Measurements from ENCODE around the gene DNAH3.
"Not testable (repeated sequence)": the region's sequence is repeated elsewhere in the genome, so short reads cannot be mapped to it uniquely, and the experiment has no call there.

Gene DNAH3

GRCh38 chr16:21023509-21024202, 127.0 kb downstream of the DNAH3 start:
- DNase-seq (ENCODE audit: low spot score) (no peak), FAIRE-seq (no peak)

- no peak for FAIRE-seq
- DNase-seq (ENCODE audit: low spot score) = no peak
Measured at GRCh38 chr16:21021316-21021715, 129.3 kb downstream of the DNAH3 start.

GRCh38 chr16:21009815-21010214, 140.8 kb downstream of the DNAH3 start:
- FAIRE-seq = no peak
- DNase-seq (ENCODE audit: low spot score) = no peak

- FAIRE-seq = no peak
- DNase-seq (ENCODE audit: low spot score) = no peak
Measured at GRCh38 chr16:21005008-21005407, 145.6 kb downstream of the DNAH3 start.

- no peak for DNase-seq (ENCODE audit: low spot score)
- FAIRE-seq = no peak
Measured at GRCh38 chr16:21001262-21001661, 149.4 kb downstream of the DNAH3 start.

- no peak for DNase-seq (ENCODE audit: low spot score)
- no peak for FAIRE-seq
Measured at GRCh38 chr16:20997147-20997546, 153.5 kb downstream of the DNAH3 start.

GRCh38 chr16:20995711-20996110, 154.9 kb downstream of the DNAH3 start:
- FAIRE-seq (no peak), DNase-seq (ENCODE audit: low spot score) (no peak)

GRCh38 chr16:20989496-20990070, 161.1 kb downstream of the DNAH3 start:
- not testable (repeated sequence) for FAIRE-seq; DNase-seq (ENCODE audit: low spot score)

GRCh38 chr16:20987049-20987448, 163.6 kb downstream of the DNAH3 start:
- DNase-seq (ENCODE audit: low spot score) = no peak
- no peak for FAIRE-seq

GRCh38 chr16:20984019-20984418, 166.6 kb downstream of the DNAH3 start:
- DNase-seq (ENCODE audit: low spot score) = no peak
- FAIRE-seq = no peak

GRCh38 chr16:20976576-20976975, 174.1 kb downstream of the DNAH3 start:
- no peak for DNase-seq (ENCODE audit: low spot score)
- no peak for FAIRE-seq

- FAIRE-seq; DNase-seq (ENCODE audit: low spot score): not testable (repeated sequence)
Measured at GRCh38 chr16:20973201-20973600, 177.4 kb downstream of the DNAH3 start.

- DNase-seq (ENCODE audit: low spot score) = no peak
- no peak for FAIRE-seq
Measured at GRCh38 chr16:20971401-20971800, 179.2 kb downstream of the DNAH3 start.

- DNase-seq (ENCODE audit: low spot score) = no peak
- FAIRE-seq = no peak
Measured at GRCh38 chr16:20969386-20969785, 181.3 kb downstream of the DNAH3 start.

GRCh38 chr16:20968765-20969164, 181.9 kb downstream of the DNAH3 start:
- DNase-seq (ENCODE audit: low spot score) (no peak), FAIRE-seq (no peak)

- no peak for FAIRE-seq
- no peak for DNase-seq (ENCODE audit: low spot score)
Measured at GRCh38 chr16:20960899-20961298, 189.7 kb downstream of the DNAH3 start.

- no peak for DNase-seq (ENCODE audit: low spot score)
- FAIRE-seq = no peak
Measured at GRCh38 chr16:20957153-20957552, 193.5 kb downstream of the DNAH3 start.

GRCh38 chr16:20956319-20956718, 194.3 kb downstream of the DNAH3 start:
- no peak for FAIRE-seq
- DNase-seq (ENCODE audit: low spot score) = no peak

- FAIRE-seq = no peak
Measured at GRCh38 chr16:20954574-20954973, 196.1 kb downstream of the DNAH3 start.

GRCh38 chr16:20952139-20952920, 198.3 kb downstream of the DNAH3 start:
- DNase-seq (ENCODE audit: low spot score) (no peak), FAIRE-seq (no peak)

More at GRCh38 chr16:20954574-20954973, 196.1 kb downstream of the DNAH3 start:
- DNase-seq (ENCODE audit: low spot score) = no peak

GRCh38 chr16:20950294-20950693, 200.4 kb downstream of the DNAH3 start:
- DNase-seq (ENCODE audit: low spot score) = no peak
- FAIRE-seq = no peak

- no peak for FAIRE-seq
- no peak for DNase-seq (ENCODE audit: low spot score)
Measured at GRCh38 chr16:20949660-20950059, 201.0 kb downstream of the DNAH3 start.
